Measurements from ENCODE around the gene INPP4A.

The INPP4A gene

DNA sequence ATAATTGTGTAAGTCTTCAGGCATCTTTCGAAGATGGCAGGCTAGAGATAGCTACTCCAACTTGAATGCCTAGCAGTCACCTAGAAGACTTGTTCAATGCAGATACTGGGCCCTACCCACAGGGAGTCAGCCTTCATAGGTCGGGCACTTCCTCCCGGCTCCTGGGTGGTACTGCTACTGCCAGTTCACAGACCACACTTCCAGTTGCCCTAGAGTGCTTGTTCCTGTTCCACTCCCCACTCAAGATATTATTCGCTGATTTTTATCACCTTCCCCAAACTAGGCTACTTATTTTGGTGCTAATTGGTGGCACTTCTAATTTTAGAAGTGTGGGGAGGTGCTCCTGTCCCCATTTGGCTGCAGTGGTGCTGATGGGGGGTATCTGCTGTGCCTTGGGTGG lies 34.2 kb downstream of the INPP4A start:
- no peak overlapping the region for H3K27ac ChIP-seq
- TF ChIP-seq, protein P1, sequence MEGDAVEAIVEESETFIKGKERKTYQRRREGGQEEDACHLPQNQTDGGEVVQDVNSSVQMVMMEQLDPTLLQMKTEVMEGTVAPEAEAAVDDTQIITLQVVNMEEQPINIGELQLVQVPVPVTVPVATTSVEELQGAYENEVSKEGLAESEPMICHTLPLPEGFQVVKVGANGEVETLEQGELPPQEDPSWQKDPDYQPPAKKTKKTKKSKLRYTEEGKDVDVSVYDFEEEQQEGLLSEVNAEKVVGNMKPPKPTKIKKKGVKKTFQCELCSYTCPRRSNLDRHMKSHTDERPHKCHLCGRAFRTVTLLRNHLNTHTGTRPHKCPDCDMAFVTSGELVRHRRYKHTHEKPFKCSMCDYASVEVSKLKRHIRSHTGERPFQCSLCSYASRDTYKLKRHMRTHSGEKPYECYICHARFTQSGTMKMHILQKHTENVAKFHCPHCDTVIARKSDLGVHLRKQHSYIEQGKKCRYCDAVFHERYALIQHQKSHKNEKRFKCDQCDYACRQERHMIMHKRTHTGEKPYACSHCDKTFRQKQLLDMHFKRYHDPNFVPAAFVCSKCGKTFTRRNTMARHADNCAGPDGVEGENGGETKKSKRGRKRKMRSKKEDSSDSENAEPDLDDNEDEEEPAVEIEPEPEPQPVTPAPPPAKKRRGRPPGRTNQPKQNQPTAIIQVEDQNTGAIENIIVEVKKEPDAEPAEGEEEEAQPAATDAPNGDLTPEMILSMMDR (IDR thresholded peaks at IDR 0.05) = no peak

DNA sequence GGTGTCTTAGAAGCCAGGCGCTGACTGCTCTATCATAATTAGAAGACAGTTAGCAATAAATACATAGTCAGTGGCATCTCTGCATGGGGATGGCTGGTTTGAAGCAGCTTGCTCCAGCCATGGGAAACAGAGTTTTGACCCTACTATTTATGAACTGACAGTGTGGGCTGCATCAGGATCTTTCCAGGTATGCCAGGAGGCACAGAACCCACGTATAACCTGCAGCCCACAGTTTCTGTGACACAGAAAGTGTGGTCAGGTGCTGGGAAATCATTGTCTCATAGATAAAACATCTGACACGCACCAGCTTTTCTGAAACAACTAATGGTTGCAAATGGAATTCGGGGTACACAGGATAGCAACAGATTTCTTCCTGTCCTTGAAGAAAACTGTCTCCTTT lies 34.7 kb downstream of the INPP4A start:
- TF ChIP-seq, protein P1 (IDR thresholded peaks at IDR 0.05) = no peak
- no peak for TF ChIP-seq ZFX (IDR thresholded peaks at IDR 0.05; ENCODE audit: borderline replicate concordance)
- no peak overlapping the region for H3K27ac ChIP-seq

DNA sequence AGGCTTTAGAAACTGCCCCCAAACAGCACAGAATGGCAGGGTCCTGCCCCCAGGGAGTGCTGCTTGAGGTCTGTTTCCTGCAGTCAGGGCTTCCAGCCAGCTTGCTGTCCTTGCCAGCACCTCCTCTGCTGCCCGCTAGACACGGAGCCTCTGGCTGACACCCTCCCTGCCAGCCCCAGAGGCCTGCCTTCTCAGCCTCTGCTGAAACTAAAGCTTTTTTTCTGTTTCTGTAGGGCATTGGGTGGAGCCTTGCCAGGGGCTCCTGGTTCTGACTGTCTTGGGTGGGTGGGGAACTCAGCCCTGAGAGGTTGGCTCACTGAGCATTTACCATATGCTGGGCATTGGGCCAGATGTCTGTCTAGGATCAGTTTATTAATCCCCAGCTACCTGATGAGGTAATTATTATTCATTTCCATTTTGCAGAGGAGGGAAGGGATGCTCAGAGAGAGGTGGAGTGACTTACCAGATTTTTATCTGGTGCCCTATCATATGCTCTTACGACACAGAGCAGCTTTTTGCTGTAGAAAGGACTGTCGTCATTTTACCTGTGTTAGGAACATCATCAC lies 35.4 kb downstream of the INPP4A start:
- no peak overlapping the region for H3K27ac ChIP-seq
- no peak for TF ChIP-seq ZFX (IDR thresholded peaks at IDR 0.05; ENCODE audit: borderline replicate concordance)
- TF ChIP-seq, protein P1 (IDR thresholded peaks at IDR 0.05) = no peak

DNA sequence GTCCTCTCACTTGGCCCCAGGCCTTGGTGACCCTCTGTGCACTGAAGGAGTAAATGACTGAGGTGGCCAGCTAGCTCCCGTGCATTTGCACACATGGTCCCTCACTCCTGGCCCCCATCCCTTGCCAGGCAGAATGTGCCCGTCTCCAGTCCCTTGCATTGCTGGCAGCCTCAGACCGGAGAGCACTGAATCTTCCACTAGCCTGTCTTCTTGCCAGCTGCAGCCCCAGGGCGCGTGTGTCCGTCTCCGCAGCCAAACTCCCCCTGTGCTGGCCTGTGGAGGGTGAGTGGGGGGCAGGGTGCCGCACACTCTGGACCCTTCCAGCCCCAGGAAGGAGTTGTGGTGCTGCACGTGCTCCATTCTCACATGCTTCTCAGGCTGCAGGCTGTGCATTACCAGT lies 35.9 kb downstream of the INPP4A start:
- H3K27ac ChIP-seq = no peak overlapping the region
- TF ChIP-seq, protein P1 (IDR thresholded peaks at IDR 0.05) = no peak
- no peak for TF ChIP-seq ZFX (IDR thresholded peaks at IDR 0.05; ENCODE audit: borderline replicate concordance)

DNA sequence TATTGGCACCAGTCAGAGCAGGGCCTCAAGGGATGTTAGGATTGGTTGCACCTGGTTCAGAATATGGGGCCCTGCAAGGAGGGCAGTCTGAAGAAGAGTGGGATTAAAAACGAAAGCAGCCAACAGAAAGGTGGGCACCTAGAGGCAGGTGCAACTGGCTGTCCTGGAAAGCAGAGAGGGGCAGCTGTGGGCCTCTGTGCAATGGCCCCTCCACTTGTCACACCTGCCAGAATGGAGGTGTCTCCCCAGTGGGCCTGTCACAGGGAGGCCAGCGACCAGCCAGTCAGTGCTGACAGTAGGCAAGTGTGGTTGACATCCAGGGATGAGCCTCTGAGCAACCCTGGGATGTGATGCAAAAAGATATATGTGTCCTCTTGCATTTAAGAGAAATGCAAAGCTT lies 37.7 kb downstream of the INPP4A start:
- no peak overlapping the region for H3K27ac ChIP-seq
- no peak for TF ChIP-seq ZFX (IDR thresholded peaks at IDR 0.05; ENCODE audit: borderline replicate concordance)
- TF ChIP-seq, protein P1 (IDR thresholded peaks at IDR 0.05) = no peak

DNA sequence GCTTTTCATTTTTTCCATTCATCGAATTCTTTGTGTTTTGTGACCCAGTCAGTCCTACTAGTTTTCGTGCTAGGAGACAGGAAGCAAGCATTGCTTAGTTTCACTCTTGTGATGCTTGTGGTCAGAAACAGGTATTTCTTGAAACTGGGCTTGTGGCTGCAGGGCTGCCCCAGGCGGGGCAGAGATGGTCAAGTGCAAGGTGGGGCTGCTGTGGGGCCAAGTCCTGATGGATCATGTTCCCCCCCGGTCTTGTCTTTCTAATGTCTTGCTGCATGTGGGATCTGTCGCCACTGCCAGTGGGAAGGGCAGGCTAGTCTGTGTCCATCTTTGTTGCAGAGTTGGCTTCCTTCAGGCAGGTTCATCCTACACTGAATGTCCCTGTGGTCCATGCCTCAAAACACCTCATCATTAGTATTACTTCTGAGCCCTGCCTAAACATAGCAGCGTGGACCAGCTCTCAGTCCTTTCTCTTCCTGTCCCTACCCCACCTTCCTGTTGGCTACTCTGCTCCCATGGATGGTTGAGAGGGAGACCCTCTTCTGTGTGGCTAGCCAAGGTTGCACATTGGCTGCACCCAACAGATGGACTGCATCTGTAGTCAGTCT lies 38.7 kb downstream of the INPP4A start:
- no peak for TF ChIP-seq ZFX (IDR thresholded peaks at IDR 0.05; ENCODE audit: borderline replicate concordance)
- no peak overlapping the region for H3K27ac ChIP-seq

DNA sequence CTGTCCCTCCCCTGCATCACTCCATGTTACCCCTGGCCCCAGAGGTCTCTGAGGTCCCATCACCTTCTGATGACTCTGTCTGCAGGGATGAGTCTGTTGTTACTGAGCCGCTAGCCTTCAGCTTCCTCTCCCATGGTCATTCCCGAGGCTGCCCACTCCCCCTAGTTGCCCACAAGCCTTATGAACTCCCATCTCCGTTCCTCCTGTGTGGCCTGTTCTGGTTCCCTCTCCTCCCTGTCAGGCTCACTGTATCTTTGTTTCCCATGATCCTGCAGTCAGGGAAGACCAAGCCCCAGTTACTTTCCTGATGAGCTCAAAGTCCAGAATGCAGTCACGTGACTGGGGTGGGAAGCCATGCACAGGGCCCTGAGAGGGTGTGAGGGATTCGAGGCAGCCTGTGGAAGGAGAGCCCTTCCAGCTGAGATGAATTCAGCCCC lies 39.5 kb downstream of the INPP4A start:
- TF ChIP-seq, protein P1 (IDR thresholded peaks at IDR 0.05) = no peak
- no peak for TF ChIP-seq ZFX (IDR thresholded peaks at IDR 0.05; ENCODE audit: borderline replicate concordance)
- peak overlapping the region; percentile 48 for H3K27ac ChIP-seq

Data from 22Rv1 (cell line).